Measurements from ENCODE around the gene CATSPER3.

Gene CATSPER3

GRCh38 chr5:135047347-135047695 is 79.6 kb downstream of the CATSPER3 start:
- Histone ChIP-seq H3K4me3 (no peak overlapping the region), H3K9ac (no peak overlapping the region), H3K27ac (no peak overlapping the region), H3K4me2 (no peak overlapping the region), H3K9me3 (replicated peaks in 1 of 11) (peaks cover 0 to 5% (median 0%) of the 10 kb centered on the region in 11 experiments; a peak in 1 of 22 replicates), H3K4me1 (peaks cover 0 to 7% (median 3%) of the 10 kb centered on the region in 10 experiments; a peak in 7 of 20 replicates), H3K36me3 (no peaks in the 10 kb centered on the region), H4K20me1 (peaks cover 0 to 9% (median 0%) of the 10 kb centered on the region in 11 experiments; a peak in 1 of 22 replicates), H3K27me3 (peaks cover 14 to 31% (median 23%) of the 10 kb centered on the region in 11 experiments)
- TF ChIP-seq Cebpa-rat (IDR thresholded peaks at IDR 0.05): no peak

- TF ChIP-seq Cebpa-rat (IDR thresholded peaks at IDR 0.05): no peak
- Histone ChIP-seq H3K4me2 (no peak overlapping the region), H3K4me3 (no peak overlapping the region), H3K9ac (no peak overlapping the region), H3K36me3 (no peaks in the 10 kb centered on the region), H3K9me3 (replicated peaks in 1 of 11) (peaks cover 0 to 5% (median 0%) of the 10 kb centered on the region in 11 experiments; a peak in 1 of 22 replicates), H3K27ac (no peak overlapping the region), H3K4me1 (peaks cover 0 to 17% (median 12%) of the 10 kb centered on the region in 10 experiments; a peak in 17 of 20 replicates), H4K20me1 (peaks cover 0 to 9% (median 0%) of the 10 kb centered on the region in 11 experiments; a peak in 1 of 22 replicates), H3K27me3 (peaks cover 5 to 21% (median 13%) of the 10 kb centered on the region in 11 experiments; a peak in 21 of 22 replicates)
Measured at GRCh38 chr5:135048286-135048685, 80.6 kb downstream of the CATSPER3 start.

GRCh38 chr5:135048930-135049329 is 81.2 kb downstream of the CATSPER3 start:
- H3K9ac ChIP-seq: no peak overlapping the region
- H3K27me3 ChIP-seq: peaks cover 0 to 15% (median 7%) of the 10 kb centered on the region in 11 experiments; a peak in 20 of 22 replicates
- no peak overlapping the region for H3K4me2 ChIP-seq
- peaks cover 0 to 5% (median 0%) of the 10 kb centered on the region in 11 experiments; a peak in 1 of 22 replicates for H3K9me3 ChIP-seq (replicated peaks in 1 of 11)
- no peaks in the 10 kb centered on the region for H3K36me3 ChIP-seq
- 0 out of 22 replicates have a peak, but pooled peaks cover 0 to 3% (median 0%) of the 10 kb centered on the region in 11 experiments for H4K20me1 ChIP-seq
- H3K27ac ChIP-seq: no peak overlapping the region
- H3K4me3 ChIP-seq: no peak overlapping the region
- peaks cover 0 to 23% (median 19%) of the 10 kb centered on the region in 10 experiments; a peak in 17 of 20 replicates for H3K4me1 ChIP-seq
- no peak for TF ChIP-seq Cebpa-rat (IDR thresholded peaks at IDR 0.05)

GRCh38 chr5:135050244-135050767 is 82.6 kb downstream of the CATSPER3 start:
- Histone ChIP-seq H3K4me1 (peaks cover 0 to 23% (median 17%) of the 10 kb centered on the region in 10 experiments; a peak in 17 of 20 replicates), H3K4me3 (no peak overlapping the region), H3K27ac (no peak overlapping the region)

GRCh38 chr5:135051399-135051798 is 83.7 kb downstream of the CATSPER3 start:
- Histone ChIP-seq H3K9ac (no peak overlapping the region), H3K4me1 (peaks cover 0 to 23% (median 17%) of the 10 kb centered on the region in 10 experiments; a peak in 17 of 20 replicates), H3K36me3 (no peaks in the 10 kb centered on the region), H3K9me3 (replicated peaks in 1 of 11) (peaks cover 0 to 5% (median 0%) of the 10 kb centered on the region in 11 experiments; a peak in 1 of 22 replicates), H3K27ac (no peak overlapping the region), H4K20me1 (no peaks in the 10 kb centered on the region), H3K4me2 (no peak overlapping the region), H3K27me3 (no peaks in the 10 kb centered on the region; a peak in 1 of 22 replicates), H3K4me3 (no peak overlapping the region)
- TF ChIP-seq Cebpa-rat (IDR thresholded peaks at IDR 0.05): no peak

More at GRCh38 chr5:135050244-135050767, 82.6 kb downstream of the CATSPER3 start:
- Histone ChIP-seq H3K4me2 (no peak overlapping the region), H4K20me1 (no peaks in the 10 kb centered on the region), H3K27me3 (peaks cover 0 to 1% (median 0%) of the 10 kb centered on the region in 11 experiments; a peak in 3 of 22 replicates), H3K9ac (no peak overlapping the region), H3K36me3 (no peaks in the 10 kb centered on the region), H3K9me3 (replicated peaks in 1 of 11) (peaks cover 0 to 5% (median 0%) of the 10 kb centered on the region in 11 experiments; a peak in 1 of 22 replicates)
- TF ChIP-seq Cebpa-rat (IDR thresholded peaks at IDR 0.05): no peak

- Histone ChIP-seq H3K4me2 (no peak overlapping the region), H3K27ac (no peak overlapping the region), H4K20me1 (no peaks in the 10 kb centered on the region), H3K4me3 (no peak overlapping the region), H3K9me3 (replicated peaks in 1 of 11) (peaks cover 0 to 5% (median 0%) of the 10 kb centered on the region in 11 experiments; a peak in 1 of 22 replicates), H3K27me3 (no peaks in the 10 kb centered on the region; a peak in 1 of 22 replicates), H3K36me3 (no peaks in the 10 kb centered on the region), H3K9ac (no peak overlapping the region), H3K4me1 (peaks cover 0 to 23% (median 17%) of the 10 kb centered on the region in 10 experiments; a peak in 17 of 20 replicates)
- no peak for TF ChIP-seq Cebpa-rat (IDR thresholded peaks at IDR 0.05)
Measured at GRCh38 chr5:135051872-135052271, 84.2 kb downstream of the CATSPER3 start.

GRCh38 chr5:135052511-135053145 is 84.9 kb downstream of the CATSPER3 start:
- no peaks in the 10 kb centered on the region; a peak in 1 of 22 replicates for H3K27me3 ChIP-seq
- H3K4me2 ChIP-seq: peak overlapping the region in 10 of 11 experiments; percentile 10 to 82 (median 66); a peak in 18 of 22 replicates
- H3K27ac ChIP-seq: no peak overlapping the region
- H3K9me3 ChIP-seq (replicated peaks in 1 of 11): peaks cover 0 to 5% (median 0%) of the 10 kb centered on the region in 11 experiments; a peak in 1 of 22 replicates
- H3K4me1 ChIP-seq: peaks cover 0 to 23% (median 17%) of the 10 kb centered on the region in 10 experiments; a peak in 17 of 20 replicates
- no peak overlapping the region for H3K9ac ChIP-seq
- no peak overlapping the region for H3K4me3 ChIP-seq
- no peak for TF ChIP-seq Cebpa-rat (IDR thresholded peaks at IDR 0.05)
- no peaks in the 10 kb centered on the region for H4K20me1 ChIP-seq
- no peaks in the 10 kb centered on the region for H3K36me3 ChIP-seq

- Histone ChIP-seq H3K4me3 (no peak overlapping the region), H3K9me3 (replicated peaks in 1 of 11) (peaks cover 0 to 5% (median 0%) of the 10 kb centered on the region in 11 experiments; a peak in 1 of 22 replicates), H3K27ac (no peak overlapping the region), H3K27me3 (no peaks in the 10 kb centered on the region; a peak in 1 of 22 replicates), H3K9ac (no peak overlapping the region), H3K4me1 (peaks cover 0 to 23% (median 17%) of the 10 kb centered on the region in 10 experiments; a peak in 17 of 20 replicates), H3K36me3 (no peaks in the 10 kb centered on the region), H4K20me1 (no peaks in the 10 kb centered on the region; a peak in 1 of 22 replicates), H3K4me2 (peak overlapping the region in 10 of 11 experiments; percentile 10 to 82 (median 66); a peak in 19 of 22 replicates)
- TF ChIP-seq Cebpa-rat (IDR thresholded peaks at IDR 0.05): no peak
Measured at GRCh38 chr5:135053278-135053677, 85.6 kb downstream of the CATSPER3 start.

GRCh38 chr5:135053989-135054388 is 86.3 kb downstream of the CATSPER3 start:
- Histone ChIP-seq H3K27me3 (no peaks in the 10 kb centered on the region; a peak in 1 of 22 replicates), H3K4me3 (no peak overlapping the region), H3K9me3 (replicated peaks in 1 of 11) (peaks cover 0 to 5% (median 0%) of the 10 kb centered on the region in 11 experiments; a peak in 1 of 22 replicates), H3K36me3 (no peaks in the 10 kb centered on the region), H3K27ac (no peak overlapping the region), H3K4me1 (peaks cover 0 to 23% (median 17%) of the 10 kb centered on the region in 10 experiments; a peak in 17 of 20 replicates), H4K20me1 (no peaks in the 10 kb centered on the region; a peak in 1 of 22 replicates), H3K9ac (no peak overlapping the region), H3K4me2 (peak overlapping the region in 8 of 11 experiments; percentile 13 to 82 (median 68); a peak in 14 of 22 replicates)
- no peak for TF ChIP-seq Cebpa-rat (IDR thresholded peaks at IDR 0.05)
